Measurements from ENCODE around the gene HTR6. TPM values are rescaled to one million over a fixed set of nuclear protein-coding genes. Genes with fewer than 3 reads are reported as not detected.

The HTR6 gene
- total RNA-seq: under 0.01 TPM in 1 of 2 replicates, not detected in the other

DNA sequence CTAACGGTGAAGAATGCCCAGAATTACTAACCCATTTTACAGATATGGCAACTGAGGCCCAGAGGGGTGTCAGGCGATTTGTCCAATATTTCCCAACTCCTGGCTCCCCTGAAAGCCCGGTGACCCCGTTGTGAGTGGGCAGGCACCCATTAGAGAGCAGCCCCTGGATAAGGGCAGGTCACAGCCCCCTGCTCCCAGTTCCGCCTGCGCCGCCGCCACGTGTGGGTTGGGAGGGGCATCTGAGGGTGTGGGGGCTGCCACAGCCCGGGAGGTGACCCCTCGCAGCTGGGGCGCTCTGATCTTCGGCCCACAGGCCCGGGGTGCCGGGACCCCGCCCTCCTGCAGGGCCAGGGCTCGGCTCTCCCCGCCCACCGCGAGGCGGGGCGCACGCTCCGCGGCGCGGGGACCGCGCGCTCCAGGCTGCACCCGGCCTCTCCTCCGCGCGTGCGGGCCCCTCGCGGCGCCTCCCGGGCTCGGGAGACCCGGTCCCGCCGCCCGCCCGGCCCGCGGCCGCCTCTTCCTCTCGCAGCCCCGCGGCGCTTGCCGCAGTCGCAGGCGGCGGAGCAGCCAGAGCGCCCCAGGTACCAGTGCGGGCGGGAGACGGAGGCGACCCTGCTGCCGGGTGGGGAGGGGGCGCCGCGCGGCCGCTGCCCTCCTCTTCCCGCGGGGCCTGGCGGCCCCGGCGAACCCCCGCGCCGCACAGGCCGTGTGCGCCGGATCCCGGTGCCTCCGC is at the start of gene HTR6:
HTR6 (plus strand) TSS at position 423 of the 733 bp plus-strand sequence. CDS start 879 bp downstream, outside the sequence.

GRCh38 chr1:19643602-19644394 is 20.9 kb upstream of the HTR6 start, which contains the start of gene NBL1:
Gene NBL1, plus strand, starts transcription at chr1:19644311. Its CDS starts 10,720 bp downstream, at chr1:19655031.

Other genes with a start within 250 kb of the HTR6 start
- gene CAPZB, start 179.3 kb upstream of the HTR6 start, total RNA-seq: 158 and 172 TPM in 2 replicates
- 123 and 217 TPM in 2 replicates for gene NBL1, start 20.6 kb upstream of the HTR6 start, total RNA-seq
- 8.2 and 11.7 TPM in 2 replicates for gene TMCO4, start 135.0 kb downstream of the HTR6 start, total RNA-seq
- 0.12 TPM in 1 of 2 replicates, not detected in the other for gene RNF186, start 150.4 kb downstream of the HTR6 start, total RNA-seq
- gene OTUD3, start 217.5 kb downstream of the HTR6 start, total RNA-seq: 6.2 and 8.7 TPM in 2 replicates

All from uterine smooth muscle cell (primary cell).